Stimulated activated CD4-positive, alpha-beta T cell treated with anti-CD3 and anti-CD28 coated beads, TNF-alpha, amount 100 ng/mL, for 24 hours (primary cell): Measurements from ENCODE around the gene SPATS2.
A peak's percentile ranks its signal among the peaks of the same experiment; 100 is the strongest.
"Not testable (repeated sequence)": the region's sequence is repeated elsewhere in the genome, so short reads cannot be mapped to it uniquely, and the experiment has no call there.

Source experiments
- DNase-seq, 3 experiments: peaks; one replicate each; pipeline ENCODE4 v3.0.0-alpha.2; 2020; ENCODE audit warnings: low read depth in 3 of 3

SPATS2 gene

GRCh38 chr12:49512546-49512945 lies 145.3 kb downstream of the SPATS2 start:
- no peak for DNase-seq

GRCh38 chr12:49515266-49515665 lies 148.0 kb downstream of the SPATS2 start:
- no peak for DNase-seq

GRCh38 chr12:49518914-49519573 lies 151.8 kb downstream of the SPATS2 start:
- no peak for DNase-seq

- no peak for DNase-seq
These were observed 152.3 kb downstream of the SPATS2 start for GRCh38 chr12:49519574-49519936.

GRCh38 chr12:49521389-49521788 lies 154.1 kb downstream of the SPATS2 start:
- DNase-seq = no peak

DNA sequence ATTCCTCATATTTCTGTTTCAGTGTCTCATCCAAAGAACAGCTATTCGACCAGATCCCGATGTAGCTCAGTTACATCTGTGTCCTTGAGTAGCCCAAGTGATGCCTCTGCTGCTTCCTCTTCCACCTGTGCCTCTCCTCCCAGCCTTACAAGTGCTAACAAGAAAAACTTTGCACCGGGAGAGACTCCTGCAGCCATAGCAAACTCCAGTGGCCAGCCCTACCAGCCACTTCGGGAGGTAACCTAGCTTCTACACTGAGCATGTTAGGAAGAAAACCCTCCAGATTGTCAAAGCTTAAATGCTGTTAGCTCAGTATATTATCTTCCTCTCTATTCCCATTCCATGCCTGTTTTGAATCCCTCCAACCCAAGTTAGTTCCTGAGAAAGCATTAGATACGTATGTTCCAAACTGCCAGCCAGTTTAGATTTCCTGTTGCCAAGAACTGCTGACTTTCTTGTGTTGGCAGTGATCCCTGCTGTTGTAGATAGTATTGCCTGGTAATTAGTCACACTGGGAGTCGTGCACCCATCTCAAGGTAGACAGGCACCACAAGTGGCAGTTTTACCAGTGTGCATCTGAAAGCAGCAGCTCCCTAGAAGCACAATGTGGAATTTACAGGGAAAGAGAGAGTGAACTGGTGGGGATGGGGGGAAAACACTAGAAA lies 157.5 kb downstream of the SPATS2 start:
- no peak for DNase-seq

DNA sequence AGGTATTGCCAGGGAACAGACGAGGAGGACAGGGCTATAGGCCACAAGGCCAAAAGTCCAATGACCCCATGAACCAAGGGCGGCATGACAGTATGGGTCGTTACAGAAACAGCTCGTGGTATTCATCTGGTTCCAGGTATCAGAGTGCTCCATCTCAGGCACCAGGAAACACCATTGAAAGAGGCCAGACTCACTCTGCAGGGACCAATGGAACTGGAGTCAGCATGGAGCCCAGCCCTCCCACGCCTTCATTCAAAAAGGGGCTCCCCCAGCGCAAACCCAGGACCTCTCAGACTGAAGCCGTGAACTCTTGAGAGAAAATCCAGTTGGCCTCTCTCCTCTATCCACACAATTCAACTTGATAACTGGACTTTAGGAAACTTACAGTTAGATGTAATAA lies 158.7 kb downstream of the SPATS2 start:
- no peak for DNase-seq

DNA sequence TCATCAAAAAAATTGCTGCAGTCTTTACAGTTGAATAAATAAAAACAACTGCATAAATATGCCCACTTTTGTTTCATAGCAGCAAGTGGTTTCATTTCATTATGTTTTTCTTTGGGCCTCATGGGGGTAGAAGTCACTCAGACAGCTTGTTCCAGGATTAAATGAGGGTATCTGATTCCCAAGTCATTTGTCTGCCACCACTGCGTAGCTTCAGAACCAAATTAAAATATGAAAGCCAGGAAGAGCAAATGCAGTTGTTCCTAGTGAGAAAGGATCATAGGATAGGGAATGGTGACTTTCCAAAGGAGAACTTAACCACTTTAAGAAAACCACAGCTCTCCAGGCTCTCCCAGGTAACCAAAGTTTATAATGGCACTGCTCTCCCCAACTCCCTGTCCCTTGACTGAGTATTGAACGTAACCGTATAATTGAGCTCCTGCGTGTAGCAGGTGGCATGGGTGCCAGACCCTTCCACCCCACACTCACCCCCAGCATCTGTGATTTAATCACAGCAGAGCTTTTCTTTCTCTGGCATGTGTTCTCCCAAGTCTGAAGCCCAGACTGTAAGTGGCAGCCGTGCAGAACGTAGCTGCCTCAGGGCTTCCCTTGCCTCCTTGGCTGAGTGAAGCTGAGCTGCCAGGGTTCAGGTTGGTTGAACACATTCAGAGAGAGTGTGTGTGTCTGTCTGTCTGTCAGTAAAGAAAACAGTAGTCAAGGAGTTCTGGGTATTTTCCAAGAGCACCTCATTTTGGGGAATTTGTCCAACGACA lies 160.3 kb downstream of the SPATS2 start:
- DNase-seq = no peak

GRCh38 chr12:49529414-49529813 lies 162.2 kb downstream of the SPATS2 start:
- DNase-seq = no peak

DNA sequence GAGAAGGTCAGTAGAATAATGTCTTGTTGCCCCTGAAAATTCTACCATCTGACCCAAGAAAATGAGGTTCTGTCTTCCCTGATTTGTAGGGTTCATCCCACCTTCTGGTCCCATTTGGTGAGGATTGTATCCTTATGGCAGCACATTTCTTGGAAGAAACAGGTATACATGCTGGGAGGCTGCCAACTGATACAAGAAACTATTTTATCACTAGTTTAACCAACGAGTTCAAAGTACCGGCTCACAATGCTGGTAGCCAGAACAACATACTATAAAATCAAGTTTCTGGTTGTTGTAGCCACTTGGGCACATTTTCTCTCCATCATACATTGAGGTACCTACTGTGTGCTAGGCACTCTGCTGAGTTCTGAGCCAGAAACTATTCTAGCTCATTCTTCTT lies 164.5 kb downstream of the SPATS2 start:
- DNase-seq = no peak

GRCh38 chr12:49533331-49533730 lies 166.1 kb downstream of the SPATS2 start:
- no peak for DNase-seq

GRCh38 chr12:49534122-49534521 lies 166.9 kb downstream of the SPATS2 start:
- not testable (repeated sequence) for DNase-seq

GRCh38 chr12:49534731-49535278 lies 167.5 kb downstream of the SPATS2 start:
- no peak for DNase-seq

DNA sequence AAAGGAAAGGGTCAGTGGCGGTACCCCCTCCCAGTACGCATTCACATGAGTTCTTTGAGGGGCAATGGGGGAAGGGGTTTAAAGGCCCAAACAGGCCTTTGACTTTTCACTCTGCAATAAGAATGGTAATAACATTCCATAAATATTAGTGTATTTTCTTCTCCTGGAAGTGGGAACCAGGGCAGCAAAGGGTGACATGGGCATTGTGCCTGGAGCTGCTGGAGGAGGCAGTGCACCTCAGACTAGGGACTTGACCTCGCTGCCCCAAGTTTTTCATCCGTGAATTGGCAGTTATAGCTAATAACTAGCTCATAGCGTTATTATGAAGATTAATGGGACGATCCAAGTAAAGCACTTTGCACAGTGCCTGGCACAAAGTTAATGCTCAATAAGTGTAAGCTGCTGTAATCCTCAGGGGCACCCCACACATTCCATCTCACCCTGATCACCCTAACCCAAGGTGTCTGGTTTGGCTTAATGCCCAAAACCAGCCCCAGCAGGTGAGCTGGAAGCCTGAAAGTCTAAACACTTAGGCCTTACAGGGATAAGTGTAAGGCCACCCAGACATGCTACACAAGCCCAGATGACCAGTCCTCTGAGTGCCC lies 168.8 kb downstream of the SPATS2 start:
- DNase-seq = no peak

GRCh38 chr12:49536526-49537071 lies 169.3 kb downstream of the SPATS2 start:
- DNase-seq = no peak

- DNase-seq = no peak
These were observed 170.0 kb downstream of the SPATS2 start for GRCh38 chr12:49537231-49537751.

DNA sequence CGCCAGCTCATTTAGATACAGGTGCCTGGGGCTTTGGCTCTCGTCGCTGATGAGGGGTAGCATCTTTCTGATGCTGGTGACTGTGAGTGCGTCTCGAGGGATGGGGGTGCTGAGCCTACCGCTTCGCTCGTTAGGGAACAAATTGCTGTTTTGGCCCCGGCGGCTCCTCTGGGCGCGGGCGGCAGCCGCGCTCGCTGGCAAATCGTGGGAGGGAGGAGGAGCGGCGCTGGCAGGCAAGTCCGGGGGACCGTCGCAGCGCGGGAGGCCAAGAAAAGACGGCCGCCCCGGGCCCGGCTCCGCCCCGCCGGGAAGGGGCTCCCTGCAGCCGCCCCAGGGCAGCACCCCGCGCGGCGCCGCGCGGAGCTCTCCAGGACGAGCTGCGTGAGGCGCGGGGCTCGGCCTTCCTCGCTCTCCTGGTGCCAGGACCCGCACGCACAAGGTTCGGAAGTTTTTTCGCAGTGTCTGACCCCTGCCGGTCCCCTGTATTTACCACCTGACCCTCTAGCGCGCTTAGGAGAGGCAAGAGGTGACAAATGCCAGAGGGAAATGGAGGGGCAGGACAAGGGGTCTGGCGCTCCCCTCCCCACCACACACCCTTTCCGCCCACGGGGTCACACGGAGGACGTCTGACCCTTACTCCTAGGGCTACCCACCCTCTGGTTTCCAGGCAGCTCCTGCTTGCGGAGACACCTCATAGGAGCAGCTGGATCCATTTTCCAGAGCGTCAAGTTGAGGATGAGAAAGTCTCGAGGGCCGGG lies 170.7 kb downstream of the SPATS2 start:
- DNase-seq = peak in 1 of 3 experiments; percentile 32

- DNase-seq = peak; percentile 62 to 79 (median 65)
These were observed 171.5 kb downstream of the SPATS2 start, which contains the start of gene KCNH3 for GRCh38 chr12:49538510-49539403. Gene KCNH3 (plus strand): TSS chr12:49539030. CDS start chr12:49539417, 387 bp downstream.

GRCh38 chr12:49539406-49540228 lies 172.4 kb downstream of the SPATS2 start:
- DNase-seq = no peak
